ENCODE data around the gene DCPS. TPM values are rescaled to one million over a fixed set of nuclear protein-coding genes. Genes with fewer than 3 reads are reported as not detected.

Gene DCPS
- total and polyA plus RNA-seq, 2 of the 4 experiments (the other 2 are of a cell fraction), result 19.7 to 34.8 TPM

DNA sequence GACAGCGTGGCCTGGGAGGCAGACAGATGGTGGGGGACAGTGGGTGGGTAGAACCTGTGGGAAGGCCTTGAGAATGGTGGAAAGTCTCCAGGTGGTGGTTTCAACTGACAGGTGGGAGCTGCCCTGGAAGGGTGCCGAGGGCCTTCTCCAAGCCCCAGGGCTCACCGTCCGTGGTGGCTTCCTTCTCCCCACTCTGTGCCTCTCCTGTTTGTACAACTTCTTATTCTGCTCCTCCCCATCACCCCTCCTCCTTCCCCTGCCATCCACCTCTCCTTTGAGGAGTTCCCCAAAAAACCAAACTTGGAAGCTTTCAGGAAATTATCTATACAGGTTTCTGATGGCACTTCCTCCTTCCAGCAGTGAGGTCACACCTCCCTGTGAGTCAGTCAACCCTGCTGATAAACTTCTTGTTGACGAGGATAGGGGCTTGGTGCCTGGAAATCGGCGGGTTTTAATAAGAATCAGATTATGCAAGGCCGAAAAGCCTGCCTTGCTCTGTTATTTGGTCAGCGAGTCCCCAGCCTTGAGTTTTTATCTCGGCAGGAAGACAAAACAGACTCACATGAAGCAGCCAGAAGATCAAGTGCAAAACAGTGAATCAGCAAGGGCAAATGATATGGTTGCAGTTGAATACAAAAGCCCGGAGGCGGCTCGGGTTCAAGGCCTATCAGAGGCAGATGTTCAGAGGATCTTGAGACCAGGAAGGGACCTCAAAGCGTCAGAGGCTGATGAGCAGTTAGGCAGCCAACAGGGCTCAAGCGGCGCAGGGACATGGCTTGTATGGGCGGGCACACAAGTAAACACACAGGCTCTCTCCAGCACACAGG lies 42.1 kb downstream of the DCPS start:
- dilution Hi-C loops (cut with HindIII; ENCODE audit: low sequenced_read_pairs, unreplicated experiment) (no loop called here), intact Hi-C loops (cut with micrococcal nuclease) (no loop called here), in situ Hi-C loops (cut with MboI; ENCODE audit: low sequenced_read_pairs) (no loop called here)
- Histone ChIP-seq H2AK9ac (replicated peaks; ENCODE audit: low read depth, low read length, poor library complexity) (peak overlapping the region; percentile 74), H2AK5ac (ENCODE audit: low read depth, low read length) (peak overlapping the region; percentile 20), H3K56ac (ENCODE audit: extremely low read depth, insufficient read depth, low read length) (no peak overlapping the region; the same call in 1 of the 2 replicates), H4K20me1 (ENCODE audit: insufficient read depth, low read length) (no peaks in the 10 kb centered on the region), H3K36me3 (ENCODE audit: control insufficient read depth, insufficient read depth, low read length) (peaks cover 8% of the 10 kb centered on the region; the same call in 1 of the 2 replicates), H3K14ac (replicated peaks; ENCODE audit: low read depth, low read length) (0 out of 2 replicates have a peak overlapping the region, but pooled peaks have one; percentile 14), H4K5ac (ENCODE audit: low read depth, low read length) (no peak overlapping the region; the same call in 1 of the 2 replicates), H2BK120ac (ENCODE audit: low read depth, low read length) (no peak overlapping the region), H2BK15ac (ENCODE audit: low read depth, low read length) (no peak overlapping the region), H3K27ac (ENCODE audit: insufficient read depth, low read length) (peak overlapping the region; percentile 42), H3K4me2 (ENCODE audit: low read depth, low read length) (no peak overlapping the region; the same call in 1 of the 2 replicates), H3K27me3 (ENCODE audit: control insufficient read depth, insufficient read depth, low read length) (no peaks in the 10 kb centered on the region), H3K18ac (ENCODE audit: low read depth, low read length) (0 out of 2 replicates have a peak overlapping the region, but pooled peaks have one; percentile 32), H4K8ac (ENCODE audit: low read depth in 2 of 2, low read length in 2 of 2) (peak overlapping the region; percentile 2 to 36; a peak in 2 of 4 replicates), H2BK5ac (ENCODE audit: low read depth, low read length, poor library complexity, severe bottlenecking) (peak overlapping the region; percentile 52), H3K4me3 (ENCODE audit: insufficient read depth, low read depth, low read length) (no peak overlapping the region), H2BK20ac (ENCODE audit: low read depth, low read length) (no peak overlapping the region), H3K4ac (ENCODE audit: low read depth, low read length) (peak overlapping the region; percentile 37), H3K79me1 (ENCODE audit: low read depth in 1 of 2, low read length in 2 of 2) (peaks cover 18 to 56% of the 10 kb centered on the region in 2 experiments), H3K9me3 (ENCODE audit: control insufficient read depth, insufficient read depth, low read length) (no peaks in the 10 kb centered on the region), H2AFZ (replicated peaks; ENCODE audit: low read length, poor library complexity) (peak overlapping the region; percentile 62), H3K4me1 (ENCODE audit: control insufficient read depth, insufficient read depth, low read length) (peaks cover 28% of the 10 kb centered on the region), H4K91ac (ENCODE audit: insufficient read depth, low read depth, low read length) (no peak overlapping the region; the same call in 1 of the 2 replicates), H3K23ac (ENCODE audit: low read depth, low read length) (no peak overlapping the region; the same call in 1 of the 2 replicates), H3K9ac (ENCODE audit: low read depth, low read length) (no peak overlapping the region), H3K9me1 (ENCODE audit: insufficient read depth, low read length) (peaks cover 35% of the 10 kb centered on the region)
- POLR2A ChIA-PET (ENCODE audit: unreplicated experiment), result no interaction called here
- BruUV-seq (replicated peaks), result no TSS peak
- no peak for TF ChIP-seq CHD1 (IDR thresholded peaks at IDR 0.05; ENCODE audit: low read depth, low read length)
- TF ChIP-seq RAD21 (IDR thresholded peaks at IDR 0.05; ENCODE audit: low read length), result no peak
- no peak for TF ChIP-seq MAZ (IDR thresholded peaks at IDR 0.05; ENCODE audit: borderline replicate concordance, low read depth, low read length)
- no peak for TF ChIP-seq SMC3 (IDR thresholded peaks at IDR 0.05; ENCODE audit: low read depth, low read length)
- TF ChIP-seq RCOR1 (IDR thresholded peaks at IDR 0.05; ENCODE audit: insufficient replicate concordance, low read length), result no peak
- TF ChIP-seq BHLHE40 (IDR thresholded peaks at IDR 0.05; ENCODE audit: low read depth, low read length), result no peak; the same call in 1 of the 2 replicates
- TF ChIP-seq ELK1 (IDR thresholded peaks at IDR 0.05; ENCODE audit: borderline replicate concordance, low read depth, low read length), result no peak
- peak; percentile 55; the same call in 1 of the 2 replicates for TF ChIP-seq CEBPB (IDR thresholded peaks at IDR 0.05; ENCODE audit: low read depth, low read length)
- TF ChIP-seq POLR2A (IDR thresholded peaks at IDR 0.05; ENCODE audit: low read depth, low read length), result no peak
- TF ChIP-seq RFX5 (IDR thresholded peaks at IDR 0.05; ENCODE audit: low read depth, low read length), result no peak
- 0 out of 2 replicates have a peak, but pooled peaks have one; percentile 30 for TF ChIP-seq FOS (IDR thresholded peaks at IDR 0.05; ENCODE audit: low read depth, low read length)
- no peak for TF ChIP-seq USF2 (IDR thresholded peaks at IDR 0.05; ENCODE audit: low read depth, low read length)
- peak; percentile 75 for DNase-seq
- 42% methylated on average over 5 of the region's 17 CpGs; no CpG with 5 or more reads in 1 of the 2 experiments for WGBS, 2 experiments (ENCODE audit: extremely low coverage in 2 of 2, insufficient read length in 1 of 2)
- CTCF ChIA-PET, result no interaction called here
- peak; percentile 44 for ATAC-seq (ENCODE audit: low read depth)

All from IMR-90 (cell line).